SH-SY5Y (cell line): ENCODE data around the gene GALNTL6.

Experiments used
- GATA2 ChIP-seq: IDR thresholded peaks from 2 replicates; pipeline ENCODE4 v1.6.1; 2011; ENCODE audit warnings: mild to moderate bottlenecking, low read depth, low read length
- GATA3 ChIP-seq: IDR thresholded peaks from 2 replicates; pipeline ENCODE4 v1.6.1; 2011; ENCODE audit warnings: low read depth, mild to moderate bottlenecking, low read length, moderate library complexity

Gene GALNTL6

DNA sequence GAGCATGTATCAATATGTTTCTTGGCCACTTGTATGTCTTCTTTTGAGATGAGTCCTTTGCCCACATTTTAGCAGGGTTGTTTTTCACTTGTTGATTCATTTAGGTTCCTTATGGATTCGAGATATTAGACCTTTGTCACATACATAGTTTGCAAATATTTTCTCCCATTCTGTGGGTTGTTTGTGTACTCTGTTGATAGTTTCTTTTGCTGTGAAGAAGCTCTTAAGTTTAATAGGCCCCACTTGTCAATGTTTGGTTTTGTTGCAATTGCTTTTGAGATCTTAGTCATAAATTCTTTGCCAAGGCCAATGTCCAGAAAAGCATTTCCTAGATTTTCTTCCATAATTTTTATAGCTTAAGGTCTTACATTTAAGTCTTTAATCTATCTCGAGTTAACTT, 1074.8 kb downstream of the GALNTL6 start:
- TF ChIP-seq GATA3 (no peak), GATA2 (no peak)

DNA sequence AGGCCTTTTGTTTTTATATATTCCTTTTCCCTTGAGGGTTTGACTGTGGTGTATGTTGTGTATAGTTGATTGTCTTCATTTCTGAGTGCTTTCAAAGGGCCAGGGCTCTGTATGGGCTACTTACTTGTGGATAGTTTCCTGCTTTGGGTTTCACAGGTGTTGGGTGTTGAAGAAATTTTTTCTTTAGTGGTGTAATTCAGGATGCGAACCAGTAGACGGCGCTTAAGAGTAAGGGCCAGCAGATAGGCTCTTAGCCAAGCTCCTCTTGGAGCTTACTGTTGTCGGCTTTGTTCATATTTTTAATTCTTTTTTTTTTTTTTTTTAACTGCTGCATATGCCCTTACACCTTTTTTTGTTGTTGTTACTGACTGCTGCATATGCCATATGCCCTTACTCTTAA, 1079.1 kb downstream of the GALNTL6 start:
- TF ChIP-seq GATA2 (no peak), GATA3 (no peak)

DNA sequence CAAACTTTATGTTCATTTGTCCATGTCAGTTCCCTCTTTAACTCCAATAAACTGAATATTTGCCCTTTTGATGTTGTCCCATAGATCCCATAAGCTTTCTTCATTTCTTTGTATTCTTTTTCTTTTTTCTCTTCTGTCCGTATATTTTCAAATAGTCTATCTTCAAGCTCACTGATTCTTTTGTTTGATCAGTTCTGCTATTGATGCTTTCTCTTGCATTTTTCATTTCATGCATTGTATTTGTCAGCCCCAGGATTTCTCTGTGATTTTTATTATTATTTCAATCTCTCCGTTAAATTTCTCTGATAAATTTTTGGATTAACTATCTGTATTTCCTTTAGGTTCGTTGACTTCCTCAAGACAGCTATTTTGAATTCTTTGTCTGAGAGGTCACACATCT, 1082.5 kb downstream of the GALNTL6 start:
- TF ChIP-seq GATA2 (no peak), GATA3 (no peak)

DNA sequence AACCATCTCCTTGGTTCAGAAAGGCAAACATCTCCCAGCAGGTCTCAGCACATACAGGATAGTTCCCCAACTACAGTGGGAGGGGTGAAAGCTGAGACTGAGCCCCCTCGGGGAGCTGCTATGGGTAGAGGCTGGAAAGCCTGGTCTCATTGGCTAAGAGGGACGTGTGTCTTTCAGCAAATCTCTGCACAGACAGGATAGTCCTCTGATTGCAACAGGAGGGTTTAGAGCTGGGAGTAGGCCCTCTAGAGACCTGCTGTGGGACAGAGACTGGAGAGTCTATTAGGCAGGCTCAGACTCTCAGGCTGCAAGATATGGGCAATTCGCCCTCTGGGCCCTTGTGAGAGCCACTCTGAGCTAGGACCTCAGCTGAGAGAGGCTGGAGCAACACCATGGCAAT, 1083.8 kb downstream of the GALNTL6 start:
- no peak for TF ChIP-seq GATA3
- no peak for TF ChIP-seq GATA2

DNA sequence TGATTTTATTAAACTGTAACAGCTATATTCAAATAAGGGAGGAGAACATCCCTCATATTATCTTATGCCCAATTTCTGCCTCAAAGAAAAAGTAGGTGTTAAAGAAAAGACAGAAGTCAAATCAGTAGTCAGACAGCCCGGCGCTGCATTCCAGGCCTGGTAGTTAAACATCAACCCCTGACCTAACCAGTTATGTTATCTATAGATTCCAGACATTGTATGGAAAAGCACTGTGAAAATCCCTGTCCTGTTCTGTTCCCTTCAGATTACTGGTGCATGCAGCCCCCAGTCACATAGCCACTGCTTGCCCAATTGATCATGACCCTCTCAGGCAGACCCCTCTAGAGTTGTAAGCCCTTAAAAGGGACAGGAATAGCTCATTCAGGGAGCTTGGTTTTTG, 1085.5 kb downstream of the GALNTL6 start:
- no peak for TF ChIP-seq GATA3

DNA sequence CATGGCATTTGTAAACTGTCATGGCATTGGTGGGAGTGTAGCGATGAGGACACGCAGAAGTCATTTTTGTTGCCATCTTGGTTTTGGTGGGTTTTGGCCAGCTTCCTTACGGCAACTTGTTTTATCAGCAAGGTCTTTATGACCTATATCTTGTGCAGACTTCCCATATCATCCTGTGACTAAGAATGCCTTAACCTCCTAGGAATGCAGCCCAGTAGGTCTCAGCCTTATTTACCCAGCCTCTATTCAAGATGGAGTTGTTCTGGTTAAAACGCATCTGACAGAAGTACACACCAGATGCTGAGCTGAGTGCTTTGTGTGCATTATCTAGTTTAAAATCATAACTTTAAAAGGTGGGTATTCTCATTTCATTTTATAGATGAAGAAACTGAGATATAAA, 1086.7 kb downstream of the GALNTL6 start:
- TF ChIP-seq GATA3 (no peak), GATA2 (no peak)

DNA sequence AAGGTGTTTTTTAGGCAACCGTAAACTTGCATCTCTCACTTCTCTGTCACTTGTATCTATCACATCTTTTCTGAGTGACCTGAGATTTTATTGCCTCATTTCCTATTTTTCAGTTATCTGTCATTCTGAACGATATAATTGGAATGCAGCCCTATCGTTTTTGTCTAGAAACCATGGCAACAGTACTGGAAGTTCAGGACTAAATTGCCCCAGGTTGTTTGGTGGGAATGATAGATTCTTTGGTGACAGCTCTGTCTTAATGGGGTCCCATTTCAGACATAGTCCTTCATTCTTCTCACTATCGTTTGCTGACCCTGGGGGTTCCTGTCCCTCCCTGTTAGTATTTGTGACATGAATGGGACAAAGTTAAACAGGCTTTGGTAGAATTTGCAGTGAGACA, 1087.7 kb downstream of the GALNTL6 start:
- TF ChIP-seq GATA3 = no peak
- no peak for TF ChIP-seq GATA2

DNA sequence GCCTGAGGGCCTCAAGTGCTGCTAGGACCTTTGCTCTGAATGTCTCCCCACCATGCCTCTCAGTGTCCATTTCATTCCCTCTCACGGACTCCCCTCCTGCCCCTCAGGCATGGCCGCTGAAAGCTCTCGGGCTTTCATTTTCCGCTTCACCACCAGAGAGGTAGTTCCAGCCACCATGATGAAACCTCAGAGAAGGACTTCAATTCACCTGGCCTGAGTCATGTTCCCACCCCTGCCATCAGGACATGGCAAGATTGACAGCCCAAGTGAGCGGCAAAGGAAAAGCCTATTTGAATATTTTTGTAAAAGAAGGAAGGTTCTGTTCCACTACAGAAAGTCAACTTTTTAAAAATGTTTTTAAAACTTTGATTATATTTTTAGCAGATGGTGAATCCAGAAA, 1106.1 kb downstream of the GALNTL6 start:
- no peak for TF ChIP-seq GATA2
- no peak for TF ChIP-seq GATA3

DNA sequence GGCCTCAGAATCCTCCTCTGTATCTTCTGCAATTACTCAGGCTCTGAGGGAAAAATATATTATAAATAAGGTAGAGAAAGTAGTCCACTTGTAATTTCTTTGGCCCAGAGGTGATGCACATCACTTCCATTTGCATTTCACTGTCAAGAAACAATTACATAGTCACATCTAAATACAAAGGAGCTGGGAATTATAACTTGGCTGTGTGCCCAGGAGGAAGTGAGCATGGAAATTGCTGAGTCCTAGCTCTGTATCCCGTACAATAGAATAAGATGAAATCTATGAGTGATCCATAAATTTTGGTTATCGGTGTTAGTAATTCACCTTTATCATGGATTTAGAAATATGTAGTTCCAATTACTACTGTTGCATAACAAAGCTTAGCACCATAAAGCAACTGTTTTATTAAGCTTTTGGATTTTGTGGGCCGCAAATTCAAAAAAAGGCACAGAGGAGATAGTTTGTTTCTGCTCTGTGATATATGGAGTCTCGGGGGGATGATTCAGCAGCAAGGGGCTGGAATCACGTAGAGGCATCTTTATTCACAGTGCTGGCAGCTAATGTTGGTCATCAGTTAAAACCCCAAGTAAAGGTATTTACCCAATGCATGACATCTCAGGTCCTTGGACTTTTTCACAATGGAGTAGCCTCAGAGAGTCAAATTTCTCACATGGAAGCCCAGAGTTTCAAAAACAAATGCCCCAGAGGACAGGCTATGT, 1114.1 kb downstream of the GALNTL6 start:
- TF ChIP-seq GATA2 = no peak
- TF ChIP-seq GATA3 = no peak

DNA sequence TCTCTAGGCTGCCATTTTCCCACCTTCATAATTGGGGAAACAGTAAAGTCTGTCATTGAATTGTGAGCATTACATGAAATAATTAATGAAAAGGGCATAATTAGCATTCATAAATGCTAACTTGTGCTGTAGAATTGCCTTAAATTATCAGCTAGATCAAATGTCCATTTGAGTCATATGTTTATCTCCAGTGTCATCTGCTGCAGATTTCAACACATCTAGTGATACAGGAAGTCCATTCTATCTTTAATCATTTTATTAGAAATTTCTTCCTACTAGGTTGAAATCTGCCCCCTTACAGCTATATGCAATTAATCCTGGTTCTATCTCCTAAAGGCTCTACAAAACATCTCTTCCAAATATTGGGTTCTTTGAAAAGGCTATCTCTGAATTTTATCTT, 1115.1 kb downstream of the GALNTL6 start:
- TF ChIP-seq GATA2 (no peak), GATA3 (no peak)

DNA sequence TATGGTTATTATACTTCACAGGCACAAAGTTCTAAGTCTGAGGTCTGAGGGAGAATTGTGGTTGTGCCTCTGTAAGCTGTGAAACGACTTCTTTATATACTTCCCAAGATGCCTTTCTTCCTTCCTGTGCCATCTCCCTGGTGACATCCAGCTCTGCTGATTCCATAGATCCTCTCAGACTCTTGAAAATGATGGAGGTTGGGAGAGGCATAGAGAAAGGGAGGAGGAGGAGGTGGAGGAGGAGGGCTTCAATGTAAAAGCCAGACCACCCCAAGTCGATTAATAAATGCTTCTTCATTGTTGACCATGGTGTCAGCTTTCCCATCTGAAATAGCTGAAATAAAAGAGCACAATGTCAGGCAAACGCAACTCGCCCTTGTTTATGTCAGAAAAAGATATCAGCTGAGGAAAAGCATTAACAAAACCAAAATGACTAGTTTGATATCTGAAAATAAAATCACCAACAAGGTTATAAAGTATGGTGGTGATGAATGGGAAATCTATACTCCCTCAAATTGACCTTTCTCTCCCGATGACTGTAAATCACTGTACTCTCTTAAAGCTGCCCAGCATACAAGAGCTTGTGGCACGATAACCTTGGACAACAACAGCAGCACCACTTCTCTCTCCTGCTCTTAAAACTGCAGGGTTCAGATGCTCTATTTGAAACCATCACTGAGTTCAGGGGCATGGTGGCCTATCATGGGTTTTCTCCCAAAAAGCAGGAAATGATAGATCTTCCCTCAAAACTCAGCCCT, 1125.0 kb downstream of the GALNTL6 start:
- no peak for TF ChIP-seq GATA3
- TF ChIP-seq GATA2 = no peak

DNA sequence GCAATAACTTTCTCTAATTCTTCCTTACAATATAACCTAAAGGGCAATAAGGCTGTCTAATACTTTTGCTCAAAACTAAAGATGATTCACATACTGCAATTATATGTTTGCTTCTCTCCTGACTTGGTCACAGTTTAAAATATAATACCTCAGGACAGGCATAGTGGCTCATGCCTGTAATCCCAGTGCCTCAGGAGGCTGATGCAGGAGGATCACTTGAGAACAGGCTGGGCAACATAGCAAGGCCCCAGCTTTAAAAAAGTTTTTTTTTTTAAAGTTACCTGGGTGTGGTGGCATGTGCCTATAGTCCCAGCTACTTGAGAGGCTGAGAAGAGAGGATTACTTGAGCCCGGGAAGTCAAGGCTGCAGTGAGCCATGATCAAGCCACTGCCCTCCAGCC, 1125.7 kb downstream of the GALNTL6 start:
- TF ChIP-seq GATA3 (no peak), GATA2 (no peak)

DNA sequence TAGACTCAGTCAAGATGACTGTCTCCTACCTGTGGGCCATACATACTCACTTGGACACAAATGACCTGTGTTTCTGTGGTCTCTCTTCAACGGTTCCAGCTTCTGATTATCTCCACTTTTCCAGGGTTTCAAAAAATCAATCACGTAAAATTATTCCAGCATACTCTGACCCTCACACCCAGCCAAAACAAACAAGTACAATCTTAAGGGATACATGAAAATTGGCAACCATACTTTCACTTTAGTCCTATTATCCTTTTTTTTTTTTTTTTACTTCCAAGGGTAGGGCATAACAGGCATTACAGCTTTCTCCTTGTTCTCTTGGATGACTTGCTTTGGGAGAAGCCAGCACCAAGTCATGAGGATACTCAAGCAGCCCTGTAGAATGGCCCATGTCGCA, 1129.6 kb downstream of the GALNTL6 start:
- TF ChIP-seq GATA3 = no peak
- TF ChIP-seq GATA2 = no peak

DNA sequence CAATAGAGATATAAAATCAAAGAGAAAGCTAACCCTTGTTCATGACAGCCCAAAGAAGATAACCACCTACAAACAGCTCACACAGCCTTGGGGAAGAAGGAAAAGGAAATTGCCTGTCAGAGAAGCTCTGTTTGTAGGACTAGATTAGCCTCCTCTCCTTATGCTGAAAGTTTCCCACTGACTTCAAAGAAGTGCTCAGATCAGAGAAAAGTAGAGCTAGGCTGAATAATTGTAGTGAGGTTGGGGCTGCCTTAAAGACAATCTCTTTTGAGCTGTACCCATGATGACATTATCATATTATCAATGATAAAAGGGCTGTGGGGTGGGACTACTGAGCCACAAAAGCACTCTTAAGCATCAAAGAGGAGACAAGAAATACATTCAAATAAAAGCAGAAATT, 1132.4 kb downstream of the GALNTL6 start:
- TF ChIP-seq GATA2 = no peak
- no peak for TF ChIP-seq GATA3

DNA sequence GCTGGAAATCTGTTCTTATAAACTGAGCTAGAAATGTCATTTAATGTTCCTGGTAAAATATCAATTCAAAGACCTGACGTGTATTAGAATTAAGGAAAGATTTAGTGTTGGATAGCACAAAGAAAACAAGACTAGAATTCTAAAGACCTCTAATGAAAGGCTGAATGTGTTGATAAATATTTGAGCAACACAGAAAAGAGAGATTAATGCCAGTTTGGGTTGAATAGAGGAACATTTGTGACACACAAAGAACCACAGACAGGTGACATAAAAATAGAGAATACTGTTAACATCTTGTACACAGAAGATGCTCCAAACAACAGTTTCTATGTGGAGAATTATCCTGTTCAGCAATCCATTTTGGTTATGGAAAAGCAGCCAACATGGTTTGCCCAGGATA, 1133.3 kb downstream of the GALNTL6 start:
- TF ChIP-seq GATA3 (no peak), GATA2 (no peak)
